Measurements from ENCODE around the gene MAGOHB. TPM values are rescaled to one million over a fixed set of nuclear protein-coding genes. Genes with fewer than 3 reads are reported as not detected.

MAGOHB gene
- total RNA-seq, 1 experiment from 2014 or later, result 64.5 TPM

DNA sequence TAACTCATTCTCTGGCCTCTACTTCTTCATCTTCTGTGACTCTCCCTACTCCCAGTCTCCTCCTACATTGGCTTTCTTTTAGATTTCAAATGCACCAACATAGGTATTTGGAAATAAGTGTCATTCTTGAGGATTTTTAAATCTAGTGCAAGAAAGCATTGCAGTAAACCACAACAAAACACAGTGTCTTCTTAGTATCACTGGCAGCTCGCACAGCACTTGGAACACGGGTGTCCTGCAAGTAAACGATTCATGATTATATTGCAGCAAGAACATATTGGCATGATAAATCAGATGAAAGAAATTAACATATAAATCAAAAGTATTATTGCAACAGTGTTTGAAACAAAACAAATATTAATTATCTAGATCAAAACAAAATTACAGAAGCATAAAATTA, 45.6 kb downstream of the MAGOHB start:
- Histone ChIP-seq H4K8ac (replicated peaks; ENCODE audit: insufficient read length, low read depth, low read length) (no peak overlapping the region), H2BK12ac (ENCODE audit: insufficient read length, low read depth, low read length) (no peak overlapping the region), H3K79me1 (ENCODE audit: insufficient read depth, low read depth, low read length, poor library complexity, severe bottlenecking) (no peaks in the 10 kb centered on the region), H4K91ac (ENCODE audit: insufficient read length, low read depth, low read length) (no peak overlapping the region), H3K4ac (ENCODE audit: low read depth, low read length) (no peak overlapping the region), H3K79me2 (ENCODE audit: insufficient read depth, low read length) (no peaks in the 10 kb centered on the region), H3K9ac (ENCODE audit: extremely low read depth, insufficient read length, low read length) (no peak overlapping the region), H3T11ph (ENCODE audit: low read length) (no peak overlapping the region), H2BK120ac (ENCODE audit: low read depth, low read length, poor library complexity, severe bottlenecking) (no peak overlapping the region), H3K4me1 (ENCODE audit: insufficient read depth, low read length) (no peaks in the 10 kb centered on the region), H3K56ac (ENCODE audit: insufficient read length, low read depth, low read length) (no peak overlapping the region), H3K23me2 (ENCODE audit: insufficient read length, low read depth, low read length, poor library complexity, severe bottlenecking) (no peaks in the 10 kb centered on the region), H2BK15ac (ENCODE audit: low read depth, low read length) (no peak overlapping the region), H3K9me3 (ENCODE audit: control insufficient read depth, low read depth, low read length) (no peaks in the 10 kb centered on the region), H2AFZ (ENCODE audit: low read length) (no peak overlapping the region), H3K27me3 (ENCODE audit: insufficient read depth, low read length) (no peaks in the 10 kb centered on the region), H3K23ac (ENCODE audit: insufficient read length, low read depth, low read length) (no peak overlapping the region), H3K27ac (ENCODE audit: insufficient read length, low read depth, low read length) (no peak overlapping the region), H3K14ac (ENCODE audit: insufficient read depth, low read length) (no peak overlapping the region), H2BK20ac (ENCODE audit: low read depth, low read length, poor library complexity, severe bottlenecking) (no peak overlapping the region), H3K18ac (ENCODE audit: insufficient read length, low read depth, low read length) (no peak overlapping the region), H4K20me1 (ENCODE audit: control insufficient read depth, insufficient read depth, insufficient read length) (no peaks in the 10 kb centered on the region), H2AK5ac (ENCODE audit: insufficient read length, low read length) (no peak overlapping the region), H4K5ac (ENCODE audit: insufficient read length, low read depth, low read length) (no peak overlapping the region), H2BK5ac (ENCODE audit: insufficient read length, low read length) (no peak overlapping the region), H3K4me2 (ENCODE audit: insufficient read depth, insufficient read length, low read length) (no peak overlapping the region)
- DNase-seq, result no peak
- no CpG with 5 or more reads among the region's 3 CpGs for WGBS (ENCODE audit: extremely low coverage, insufficient read length, low lambda C conversion rate)
- Mint-ChIP-seq H3K27me3 (ENCODE audit: low read depth) (peaks cover 3% of the 10 kb centered on the region; the same call in 1 of the 2 replicates), H3K9me3 (peaks cover 4 to 17% of the 10 kb centered on the region in 2 experiments; a peak in 4 of 5 replicates), H3K36me3 (ENCODE audit: insufficient read depth in 1 of 3, low read depth in 3 of 3) (peaks cover 7 to 8% (median 8%) of the 10 kb centered on the region in 3 experiments), H3K4me3 (no peak overlapping the region), H3K27ac (no peak overlapping the region), H3K4me1 (peaks cover 3 to 8% of the 10 kb centered on the region in 2 experiments; a peak in 3 of 4 replicates)
- TF ChIP-seq, protein P1, sequence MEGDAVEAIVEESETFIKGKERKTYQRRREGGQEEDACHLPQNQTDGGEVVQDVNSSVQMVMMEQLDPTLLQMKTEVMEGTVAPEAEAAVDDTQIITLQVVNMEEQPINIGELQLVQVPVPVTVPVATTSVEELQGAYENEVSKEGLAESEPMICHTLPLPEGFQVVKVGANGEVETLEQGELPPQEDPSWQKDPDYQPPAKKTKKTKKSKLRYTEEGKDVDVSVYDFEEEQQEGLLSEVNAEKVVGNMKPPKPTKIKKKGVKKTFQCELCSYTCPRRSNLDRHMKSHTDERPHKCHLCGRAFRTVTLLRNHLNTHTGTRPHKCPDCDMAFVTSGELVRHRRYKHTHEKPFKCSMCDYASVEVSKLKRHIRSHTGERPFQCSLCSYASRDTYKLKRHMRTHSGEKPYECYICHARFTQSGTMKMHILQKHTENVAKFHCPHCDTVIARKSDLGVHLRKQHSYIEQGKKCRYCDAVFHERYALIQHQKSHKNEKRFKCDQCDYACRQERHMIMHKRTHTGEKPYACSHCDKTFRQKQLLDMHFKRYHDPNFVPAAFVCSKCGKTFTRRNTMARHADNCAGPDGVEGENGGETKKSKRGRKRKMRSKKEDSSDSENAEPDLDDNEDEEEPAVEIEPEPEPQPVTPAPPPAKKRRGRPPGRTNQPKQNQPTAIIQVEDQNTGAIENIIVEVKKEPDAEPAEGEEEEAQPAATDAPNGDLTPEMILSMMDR (conservative IDR thresholded peaks at IDR 0.05), result no peak
